Epithelial cell of prostate (primary cell): ENCODE data around the gene VAMP7.
"Not testable (repeated sequence)": the region's sequence is repeated elsewhere in the genome, so short reads cannot be mapped to it uniquely, and the experiment has no call there.

ENCODE experiments used
- DNase-seq: peaks from one replicate; pipeline ENCODE4 v3.0.0-alpha.2; 2011; ENCODE audit warnings: low read depth, low spot score
- H3K27ac ChIP-seq: fragments of 450-650 bp; 2 replicates; pipeline ENCODE4 v1.5.1; 2017; ENCODE audit warnings: mild to moderate bottlenecking

Gene VAMP7

GRCh38 chrX:155983326-155983725, 102.2 kb downstream of the VAMP7 start:
- H3K27ac ChIP-seq = no peak overlapping the region
- DNase-seq = no peak

GRCh38 chrX:155985208-155985607, 104.1 kb downstream of the VAMP7 start:
- no peak overlapping the region for H3K27ac ChIP-seq
- no peak for DNase-seq

- not testable (repeated sequence) for DNase-seq, H3K27ac ChIP-seq
These were observed 105.8 kb downstream of the VAMP7 start for GRCh38 chrX:155986995-155987394.

- no peak overlapping the region for H3K27ac ChIP-seq
- no peak for DNase-seq
These were observed 107.7 kb downstream of the VAMP7 start for GRCh38 chrX:155988859-155989258.
